SK-N-MC (cell line): Measurements from ENCODE around the gene RAB4A.

ENCODE experiments used
- EZH2 ChIP-seq: fragments of 200-600 bp; sonication (generic); IDR thresholded peaks from one replicate; pipeline ENCODE4 v1.6.1; 2017; ENCODE audit warnings: antibody characterized with exemption
- POLR2AphosphoS5 ChIP-seq: IDR thresholded peaks from 2 replicates; pipeline ENCODE4 v1.6.1; 2012; ENCODE audit warnings: mild to moderate bottlenecking, low read depth, low read length, borderline replicate concordance

- no peak for TF ChIP-seq POLR2AphosphoS5
- no peak for TF ChIP-seq EZH2
Observed at GRCh38 chr1:229325853-229326487, 55.1 kb downstream of the RAB4A start.
